A673 (cell line): ENCODE results near the gene SPTLC3.

Experiments used
- CTCF ChIP-seq: fragments of 300-800, 200-600 bp; sonication (generic); conservative IDR thresholded peaks from 2 replicates; pipeline ENCODE4 v1.5.1; 2017; ENCODE audit warnings: low read depth, mild to moderate bottlenecking, antibody characterized with exemption, low read length, moderate library complexity, mixed read lengths
- EZH2 ChIP-seq: fragments of 200-600 bp; sonication (generic); IDR thresholded peaks from 2 replicates; pipeline ENCODE4 v1.6.1; 2017; ENCODE audit warnings: borderline replicate concordance, low read depth, mild to moderate bottlenecking, mixed read lengths, antibody characterized with exemption, low read length; ENCODE audit not compliant: poor library complexity, severe bottlenecking

- no peak for TF ChIP-seq CTCF
- no peak for TF ChIP-seq EZH2
Measured at GRCh38 chr20:13169086-13169485, 160.3 kb downstream of the SPTLC3 start.
